Hematopoietic multipotent progenitor cell treated with erythropoietin and hydrocortisone succinate and interleukin-3 and kit ligand, for 8 days (in vitro differentiated cells): ENCODE results near the gene AUTS2.

Source experiments
- DNase-seq: peaks from one replicate; pipeline ENCODE4 v3.0.0-alpha.2; 2015

Gene AUTS2

GRCh38 chr7:69799990-69800389, 201.7 kb downstream of the AUTS2 start:
- no peak for DNase-seq

- DNase-seq = peak; percentile 75
Observed at GRCh38 chr7:69800495-69800894, 202.2 kb downstream of the AUTS2 start.

- peak; percentile 70 for DNase-seq
Observed at GRCh38 chr7:69801729-69802682, 203.7 kb downstream of the AUTS2 start.

- DNase-seq = no peak
Observed at GRCh38 chr7:69803699-69804516, 205.6 kb downstream of the AUTS2 start.

GRCh38 chr7:69804962-69805361, 206.7 kb downstream of the AUTS2 start:
- DNase-seq = no peak

- no peak for DNase-seq
Observed at GRCh38 chr7:69808391-69808790, 210.1 kb downstream of the AUTS2 start.

GRCh38 chr7:69811476-69812308, 213.4 kb downstream of the AUTS2 start:
- no peak for DNase-seq

GRCh38 chr7:69812756-69813155, 214.5 kb downstream of the AUTS2 start:
- DNase-seq = no peak

GRCh38 chr7:69813637-69814240, 215.5 kb downstream of the AUTS2 start:
- DNase-seq = no peak

- DNase-seq = no peak
Observed at GRCh38 chr7:69814421-69814962, 216.2 kb downstream of the AUTS2 start.

GRCh38 chr7:69816501-69816900, 218.2 kb downstream of the AUTS2 start:
- DNase-seq = no peak

GRCh38 chr7:69817121-69817520, 218.8 kb downstream of the AUTS2 start:
- DNase-seq = no peak

- no peak for DNase-seq
Observed at GRCh38 chr7:69817841-69818635, 219.8 kb downstream of the AUTS2 start.

GRCh38 chr7:69818636-69819332, 220.5 kb downstream of the AUTS2 start:
- DNase-seq = no peak

GRCh38 chr7:69819333-69819705, 221.0 kb downstream of the AUTS2 start:
- no peak for DNase-seq

GRCh38 chr7:69820479-69821192, 222.4 kb downstream of the AUTS2 start:
- no peak for DNase-seq

- DNase-seq = no peak
Observed at GRCh38 chr7:69822386-69822785, 224.1 kb downstream of the AUTS2 start.

- DNase-seq = no peak
Observed at GRCh38 chr7:69823151-69823744, 225.0 kb downstream of the AUTS2 start.
